ENCODE data around the gene MPZL1. TPM values are rescaled to one million over a fixed set of nuclear protein-coding genes. Genes with fewer than 3 reads are reported as not detected.

The MPZL1 gene
- total and polyA plus RNA-seq, 2 of the 13 experiments (the other 11 are each of a cell fraction or from before 2014, with no cell fraction given), result 38.0 to 68.7 TPM

DNA sequence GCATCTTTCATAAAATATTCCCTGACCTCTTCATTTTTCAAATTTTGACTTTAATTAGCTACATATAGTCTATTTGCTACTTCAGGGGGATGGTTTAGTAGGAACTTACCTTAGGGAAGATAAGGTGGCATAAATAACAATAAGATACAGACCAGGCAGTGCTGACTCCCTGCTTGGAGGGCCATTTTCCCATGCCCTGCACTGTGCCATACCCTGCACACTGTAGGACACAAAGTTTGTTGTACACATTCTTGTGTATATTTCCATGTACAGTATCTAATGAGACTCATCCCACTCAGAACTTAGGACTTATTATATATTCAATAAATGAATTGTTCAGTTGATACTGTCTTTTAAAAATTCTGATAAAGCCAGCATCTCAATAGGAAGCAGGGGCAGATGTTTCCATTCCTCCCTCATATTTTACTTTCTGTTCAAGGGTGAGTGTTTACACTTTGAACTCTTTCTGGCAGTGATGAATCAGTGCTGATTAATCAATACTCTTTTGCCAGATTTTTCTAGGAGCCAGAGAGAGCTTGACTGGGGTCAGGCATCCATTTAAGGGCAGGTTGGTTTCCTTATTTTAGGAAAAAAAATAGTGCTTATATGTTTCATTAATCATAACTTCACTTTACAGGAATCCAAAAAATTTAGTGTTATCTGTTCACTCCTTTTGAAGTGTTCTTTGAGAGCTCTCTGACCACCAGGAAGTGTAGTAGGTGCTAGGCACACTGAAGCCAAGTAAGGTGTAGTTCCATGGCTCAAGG is 30.6 kb downstream of the MPZL1 start (continued):
- TF ChIP-seq, protein P1, sequence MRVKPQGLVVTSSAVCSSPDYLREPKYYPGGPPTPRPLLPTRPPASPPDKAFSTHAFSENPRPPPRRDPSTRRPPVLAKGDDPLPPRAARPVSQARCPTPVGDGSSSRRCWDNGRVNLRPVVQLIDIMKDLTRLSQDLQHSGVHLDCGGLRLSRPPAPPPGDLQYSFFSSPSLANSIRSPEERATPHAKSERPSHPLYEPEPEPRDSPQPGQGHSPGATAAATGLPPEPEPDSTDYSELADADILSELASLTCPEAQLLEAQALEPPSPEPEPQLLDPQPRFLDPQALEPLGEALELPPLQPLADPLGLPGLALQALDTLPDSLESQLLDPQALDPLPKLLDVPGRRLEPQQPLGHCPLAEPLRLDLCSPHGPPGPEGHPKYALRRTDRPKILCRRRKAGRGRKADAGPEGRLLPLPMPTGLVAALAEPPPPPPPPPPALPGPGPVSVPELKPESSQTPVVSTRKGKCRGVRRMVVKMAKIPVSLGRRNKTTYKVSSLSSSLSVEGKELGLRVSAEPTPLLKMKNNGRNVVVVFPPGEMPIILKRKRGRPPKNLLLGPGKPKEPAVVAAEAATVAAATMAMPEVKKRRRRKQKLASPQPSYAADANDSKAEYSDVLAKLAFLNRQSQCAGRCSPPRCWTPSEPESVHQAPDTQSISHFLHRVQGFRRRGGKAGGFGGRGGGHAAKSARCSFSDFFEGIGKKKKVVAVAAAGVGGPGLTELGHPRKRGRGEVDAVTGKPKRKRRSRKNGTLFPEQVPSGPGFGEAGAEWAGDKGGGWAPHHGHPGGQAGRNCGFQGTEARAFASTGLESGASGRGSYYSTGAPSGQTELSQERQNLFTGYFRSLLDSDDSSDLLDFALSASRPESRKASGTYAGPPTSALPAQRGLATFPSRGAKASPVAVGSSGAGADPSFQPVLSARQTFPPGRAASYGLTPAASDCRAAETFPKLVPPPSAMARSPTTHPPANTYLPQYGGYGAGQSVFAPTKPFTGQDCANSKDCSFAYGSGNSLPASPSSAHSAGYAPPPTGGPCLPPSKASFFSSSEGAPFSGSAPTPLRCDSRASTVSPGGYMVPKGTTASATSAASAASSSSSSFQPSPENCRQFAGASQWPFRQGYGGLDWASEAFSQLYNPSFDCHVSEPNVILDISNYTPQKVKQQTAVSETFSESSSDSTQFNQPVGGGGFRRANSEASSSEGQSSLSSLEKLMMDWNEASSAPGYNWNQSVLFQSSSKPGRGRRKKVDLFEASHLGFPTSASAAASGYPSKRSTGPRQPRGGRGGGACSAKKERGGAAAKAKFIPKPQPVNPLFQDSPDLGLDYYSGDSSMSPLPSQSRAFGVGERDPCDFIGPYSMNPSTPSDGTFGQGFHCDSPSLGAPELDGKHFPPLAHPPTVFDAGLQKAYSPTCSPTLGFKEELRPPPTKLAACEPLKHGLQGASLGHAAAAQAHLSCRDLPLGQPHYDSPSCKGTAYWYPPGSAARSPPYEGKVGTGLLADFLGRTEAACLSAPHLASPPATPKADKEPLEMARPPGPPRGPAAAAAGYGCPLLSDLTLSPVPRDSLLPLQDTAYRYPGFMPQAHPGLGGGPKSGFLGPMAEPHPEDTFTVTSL (CRISPR knock-in tag; IDR thresholded peaks at IDR 0.05; ENCODE audit: borderline replicate concordance), result peak; percentile 53; the same call in 1 of the 2 replicates
- TF ChIP-seq, protein P2, sequence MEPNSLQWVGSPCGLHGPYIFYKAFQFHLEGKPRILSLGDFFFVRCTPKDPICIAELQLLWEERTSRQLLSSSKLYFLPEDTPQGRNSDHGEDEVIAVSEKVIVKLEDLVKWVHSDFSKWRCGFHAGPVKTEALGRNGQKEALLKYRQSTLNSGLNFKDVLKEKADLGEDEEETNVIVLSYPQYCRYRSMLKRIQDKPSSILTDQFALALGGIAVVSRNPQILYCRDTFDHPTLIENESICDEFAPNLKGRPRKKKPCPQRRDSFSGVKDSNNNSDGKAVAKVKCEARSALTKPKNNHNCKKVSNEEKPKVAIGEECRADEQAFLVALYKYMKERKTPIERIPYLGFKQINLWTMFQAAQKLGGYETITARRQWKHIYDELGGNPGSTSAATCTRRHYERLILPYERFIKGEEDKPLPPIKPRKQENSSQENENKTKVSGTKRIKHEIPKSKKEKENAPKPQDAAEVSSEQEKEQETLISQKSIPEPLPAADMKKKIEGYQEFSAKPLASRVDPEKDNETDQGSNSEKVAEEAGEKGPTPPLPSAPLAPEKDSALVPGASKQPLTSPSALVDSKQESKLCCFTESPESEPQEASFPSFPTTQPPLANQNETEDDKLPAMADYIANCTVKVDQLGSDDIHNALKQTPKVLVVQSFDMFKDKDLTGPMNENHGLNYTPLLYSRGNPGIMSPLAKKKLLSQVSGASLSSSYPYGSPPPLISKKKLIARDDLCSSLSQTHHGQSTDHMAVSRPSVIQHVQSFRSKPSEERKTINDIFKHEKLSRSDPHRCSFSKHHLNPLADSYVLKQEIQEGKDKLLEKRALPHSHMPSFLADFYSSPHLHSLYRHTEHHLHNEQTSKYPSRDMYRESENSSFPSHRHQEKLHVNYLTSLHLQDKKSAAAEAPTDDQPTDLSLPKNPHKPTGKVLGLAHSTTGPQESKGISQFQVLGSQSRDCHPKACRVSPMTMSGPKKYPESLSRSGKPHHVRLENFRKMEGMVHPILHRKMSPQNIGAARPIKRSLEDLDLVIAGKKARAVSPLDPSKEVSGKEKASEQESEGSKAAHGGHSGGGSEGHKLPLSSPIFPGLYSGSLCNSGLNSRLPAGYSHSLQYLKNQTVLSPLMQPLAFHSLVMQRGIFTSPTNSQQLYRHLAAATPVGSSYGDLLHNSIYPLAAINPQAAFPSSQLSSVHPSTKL (CRISPR knock-in tag; IDR thresholded peaks at IDR 0.05), result peak; percentile 33; the same call in 1 of the 2 replicates
- 0 out of 2 replicates have a peak, but pooled peaks have one; percentile 9 for TF ChIP-seq HDAC2 (CRISPR knock-in tag; IDR thresholded peaks at IDR 0.05)
